Nephron progenitor cell (in vitro differentiated cells): ENCODE measurements around the gene MGLL.
A peak's percentile ranks its signal among the peaks of the same experiment; 100 is the strongest.

Experiments
- DNase-seq: peaks from one replicate; pipeline ENCODE4 v3.0.0; 2021
- H3K27ac Mint-ChIP-seq: 2 replicates; pipeline ENCODE4 v1.8.0; 2021; ENCODE audit warnings: mild to moderate bottlenecking, moderate library complexity, mixed read lengths
- H3K27me3 Mint-ChIP-seq: 2 replicates; pipeline ENCODE4 v1.8.0; 2021; ENCODE audit warnings: mild to moderate bottlenecking, low read depth, mixed read lengths; ENCODE audit not compliant: poor library complexity
- H3K36me3 Mint-ChIP-seq: 2 replicates; pipeline ENCODE4 v1.8.0; 2021; ENCODE audit warnings: low read depth, mixed read lengths
- H3K4me1 Mint-ChIP-seq: 2 replicates; pipeline ENCODE4 v1.8.0; 2021; ENCODE audit warnings: mixed read lengths
- H3K4me3 Mint-ChIP-seq: 2 replicates; pipeline ENCODE4 v1.8.0; 2021; ENCODE audit warnings: mild to moderate bottlenecking, moderate library complexity, mixed read lengths
- H3K9me3 Mint-ChIP-seq: 2 replicates; pipeline ENCODE4 v1.8.0; 2021; ENCODE audit warnings: mild to moderate bottlenecking, moderate library complexity, mixed read lengths
- CTCF ChIP-seq: fragments of 200-600 bp; sonication (generic); IDR thresholded peaks from 2 replicates; pipeline ENCODE4 v1.5.0; 2021; ENCODE audit warnings: antibody characterized with exemption

The MGLL gene

GRCh38 chr3:127690106-127690505 lies 132.2 kb downstream of the MGLL start:
- H3K27me3 Mint-ChIP-seq, result peaks cover 5% of the 10 kb centered on the region
- peaks cover 27% of the 10 kb centered on the region for H3K4me1 Mint-ChIP-seq
- DNase-seq, result no peak
- TF ChIP-seq CTCF, result no peak
- no peaks in the 10 kb centered on the region for H3K9me3 Mint-ChIP-seq
- H3K36me3 Mint-ChIP-seq, result no peaks in the 10 kb centered on the region
- no peak overlapping the region for H3K4me3 Mint-ChIP-seq
- H3K27ac Mint-ChIP-seq, result no peak overlapping the region

GRCh38 chr3:127689266-127689860 lies 133.0 kb downstream of the MGLL start:
- no peaks in the 10 kb centered on the region for H3K9me3 Mint-ChIP-seq
- H3K36me3 Mint-ChIP-seq, result no peaks in the 10 kb centered on the region
- H3K4me1 Mint-ChIP-seq, result peaks cover 27% of the 10 kb centered on the region
- H3K4me3 Mint-ChIP-seq, result no peak overlapping the region
- DNase-seq, result peak; percentile 0
- H3K27ac Mint-ChIP-seq, result no peak overlapping the region
- H3K27me3 Mint-ChIP-seq, result peaks cover 5% of the 10 kb centered on the region
- TF ChIP-seq CTCF, result no peak

GRCh38 chr3:127688416-127689265 lies 133.7 kb downstream of the MGLL start:
- DNase-seq, result peak; percentile 19
- Mint-ChIP-seq H3K27ac (no peak overlapping the region), H3K36me3 (no peaks in the 10 kb centered on the region), H3K4me3 (no peak overlapping the region), H3K9me3 (no peaks in the 10 kb centered on the region), H3K27me3 (peaks cover 5% of the 10 kb centered on the region), H3K4me1 (peaks cover 26% of the 10 kb centered on the region)
- TF ChIP-seq CTCF, result no peak

- peak; percentile 0 for DNase-seq
- H3K27ac Mint-ChIP-seq, result no peak overlapping the region
- H3K27me3 Mint-ChIP-seq, result peaks cover 5% of the 10 kb centered on the region
- H3K4me3 Mint-ChIP-seq, result no peak overlapping the region
- H3K36me3 Mint-ChIP-seq, result no peaks in the 10 kb centered on the region
- H3K4me1 Mint-ChIP-seq, result peaks cover 19% of the 10 kb centered on the region
- TF ChIP-seq CTCF, result no peak
- H3K9me3 Mint-ChIP-seq, result no peaks in the 10 kb centered on the region
These were observed 134.3 kb downstream of the MGLL start for GRCh38 chr3:127688022-127688415.

- Mint-ChIP-seq H3K4me3 (no peak overlapping the region), H3K36me3 (no peaks in the 10 kb centered on the region), H3K4me1 (peaks cover 15% of the 10 kb centered on the region), H3K27me3 (peaks cover 2% of the 10 kb centered on the region), H3K9me3 (no peaks in the 10 kb centered on the region), H3K27ac (no peak overlapping the region)
- no peak for TF ChIP-seq CTCF
- no peak for DNase-seq
These were observed 135.0 kb downstream of the MGLL start for GRCh38 chr3:127687228-127687737.
